B cell (primary cell): ENCODE data around the gene CORO1C. TPM values are rescaled to one million over a fixed set of nuclear protein-coding genes. Genes with fewer than 3 reads are reported as not detected.
A peak's percentile ranks its signal among the peaks of the same experiment; 100 is the strongest.

Experiments
- ATAC-seq: fragments of 200-7000 bp; cut with Tn5 transposase; one replicate; pipeline ENCODE4 v1.10.0; 2021; ENCODE audit warnings: low read depth, mild to moderate bottlenecking, moderate number of reproducible peaks, moderate library complexity
- CTCF ChIA-PET: fragments of 350-600 bp; sonication (Branson Sonifier 250); formaldehyde crosslinking; loops from one replicate; lab custom pipeline; 2021; ENCODE audit warnings: antibody characterized with exemption, inconsistent platforms; lab: Charles Lee
- POLR2A ChIA-PET: fragments of 350-600 bp; sonication (Branson Sonifier 250); formaldehyde crosslinking; loops from one replicate; lab custom pipeline; 2021; ENCODE audit warnings: antibody characterized with exemption; lab: Charles Lee
- DNase-seq: peaks from one replicate; pipeline ENCODE4 v3.0.0; 2013
- H2AFZ ChIP-seq: 2 replicates; pipeline ENCODE4 v1.6.1; 2012; ENCODE audit warnings: mild to moderate bottlenecking, low read depth, low read length; ENCODE audit not compliant: insufficient read depth, poor library complexity, severe bottlenecking
- H3K27ac ChIP-seq, 2 donors: 1 replicate in 1 of 2; 2 replicates in 1 of 2; pipeline ENCODE4 v1.5.1; 2012 to 2013; ENCODE audit warnings: low read length in 2 of 2, mild to moderate bottlenecking in 2 of 2, moderate library complexity in 1 of 2
- H3K27me3 ChIP-seq, 4 experiments: fragments of 200-600 bp in 1 of 4; sonication (generic) in 1 of 4; replicated peaks in 1 of 4; 1 replicate in 2 of 4; 2 replicates in 2 of 4; pipeline versions ENCODE4 v1.6.1 to v1.7.0; 2013 to 2016; ENCODE audit warnings: low read length in 3 of 4, mild to moderate bottlenecking in 2 of 4, mixed read lengths in 1 of 4, moderate library complexity in 1 of 4; ENCODE audit not compliant: insufficient read depth in 4 of 4, control insufficient read depth in 3 of 4; ENCODE audit errors: control extremely low read depth in 1 of 4
- H3K36me3 ChIP-seq, 2 experiments: replicated peaks in 1 of 2; 1 replicate in 1 of 2; 2 replicates in 1 of 2; pipeline versions ENCODE4 v1.6.1 to v1.7.1; 2013; ENCODE audit warnings: low read length in 1 of 2; ENCODE audit not compliant: insufficient read depth in 2 of 2, control insufficient read depth in 1 of 2; ENCODE audit errors: control extremely low read depth in 1 of 2, extremely low read depth in 1 of 2
- H3K4me1 ChIP-seq, 2 donors: fragments of 200-600 bp in 1 of 2; sonication (generic) in 1 of 2; 1 replicate in 1 of 2; 2 replicates in 1 of 2; pipeline versions ENCODE4 v1.5.1 to v1.6.1; 2013 to 2017; ENCODE audit warnings: low read length in 2 of 2; ENCODE audit not compliant: control insufficient read depth in 2 of 2, insufficient read depth in 2 of 2
- H3K4me2 ChIP-seq: replicated peaks from 2 replicates; pipeline ENCODE3; 2012; ENCODE audit warnings: mild to moderate bottlenecking, low read depth, low read length; ENCODE audit not compliant: poor library complexity, severe bottlenecking
- H3K4me3 ChIP-seq, 5 experiments: fragments of 200-600 bp in 1 of 5; sonication (generic) in 1 of 5; 1 replicate in 3 of 5; 2 replicates in 2 of 5; pipeline versions ENCODE4 v1.5.1 to v1.7.0; 2011 to 2016; ENCODE audit warnings: low read length in 4 of 5, mild to moderate bottlenecking in 4 of 5, low read depth in 2 of 5, control low read depth in 1 of 5, moderate library complexity in 1 of 5; ENCODE audit not compliant: insufficient read depth in 1 of 5; ENCODE audit errors: control extremely low read depth in 1 of 5, extremely low read depth in 1 of 5
- H3K79me2 ChIP-seq: fragments of 200-600 bp; sonication (generic); one replicate; pipeline ENCODE4 v1.6.0; 2016; ENCODE audit warnings: low read length; ENCODE audit not compliant: control insufficient read depth, insufficient read depth
- H3K9ac ChIP-seq: fragments of 200-600 bp; sonication (generic); 2 replicates; pipeline ENCODE4 v1.6.1; 2017; ENCODE audit warnings: mild to moderate bottlenecking, low read length, moderate library complexity
- H3K9me3 ChIP-seq, 3 donors: one replicate each; pipeline versions ENCODE4 v1.6.1 to v1.7.1; 2013; ENCODE audit warnings: low read length in 2 of 3; ENCODE audit not compliant: control insufficient read depth in 2 of 3, insufficient read depth in 1 of 3; ENCODE audit errors: control extremely low read depth in 1 of 3
- H4K20me1 ChIP-seq: 2 replicates; pipeline ENCODE4 v1.6.0; 2012; ENCODE audit warnings: mild to moderate bottlenecking, low read length; ENCODE audit not compliant: insufficient read depth, control insufficient read depth, poor library complexity, severe bottlenecking
- H3K27ac Mint-ChIP-seq: one replicate; pipeline ENCODE4 v1.8.0; 2021; ENCODE audit warnings: mixed read lengths
- H3K27me3 Mint-ChIP-seq: one replicate; pipeline ENCODE4 v1.8.0; 2021; ENCODE audit warnings: mixed read lengths
- H3K4me1 Mint-ChIP-seq: one replicate; pipeline ENCODE4 v1.8.0; 2021; ENCODE audit warnings: mixed read lengths
- H3K4me3 Mint-ChIP-seq: one replicate; pipeline ENCODE4 v1.8.0; 2021; ENCODE audit warnings: mixed read lengths
- H3K9me3 Mint-ChIP-seq: one replicate; pipeline ENCODE4 v1.8.0; 2022; ENCODE audit warnings: mixed read lengths; ENCODE audit not compliant: insufficient read depth
- EZH2 ChIP-seq: IDR thresholded peaks from 2 replicates; pipeline ENCODE4 v1.6.1; 2012; ENCODE audit warnings: borderline replicate concordance, low read depth, mild to moderate bottlenecking, moderate library complexity, low read length; ENCODE audit not compliant: insufficient read depth, poor library complexity, severe bottlenecking
- WGBS: methylation state at CpG from one replicate; pipeline ENCODE4 v1.1.5; 2013; ENCODE audit warnings: missing lambda C conversion rate; ENCODE audit not compliant: insufficient coverage; 5-methylcytosine and 5-hydroxymethylcytosine counted together
- intact Hi-C: fragments of 100-400 bp; cut with micrococcal nuclease; formaldehyde crosslinking; loops from one replicate; pipeline ENCODE4 v1.10.0; 2022
- polyA plus RNA-seq: library from polyadenylated mRNA; depleted of rRNA; stranded (reverse); fragments of >200 nt; gene quantifications from 2 replicates; pipeline ENCODE4 v1.2.3, GENCODE V29; 2012
- total RNA-seq, 2 donors: library from RNA; stranded (reverse); fragments of 120-200 nt in 1 of 2; gene quantifications; 1 replicate in 1 of 2; 2 replicates in 1 of 2; pipeline versions ENCODE4 v1.2.3 to v1.2.4, GENCODE V29; 2013 to 2022
- TF ChIP-seq, protein P1 (sequence below): fragments of 200-600 bp; IDR thresholded peaks from one replicate; pipeline ENCODE4 v1.8.0; 2022; ENCODE audit warnings: antibody characterized with exemption, mild to moderate bottlenecking

The CORO1C gene
- total and polyA plus RNA-seq, 2 donors (not counting 1 experiment from before 2014, with no cell fraction given) = 19.2 to 68.0 TPM

DNA sequence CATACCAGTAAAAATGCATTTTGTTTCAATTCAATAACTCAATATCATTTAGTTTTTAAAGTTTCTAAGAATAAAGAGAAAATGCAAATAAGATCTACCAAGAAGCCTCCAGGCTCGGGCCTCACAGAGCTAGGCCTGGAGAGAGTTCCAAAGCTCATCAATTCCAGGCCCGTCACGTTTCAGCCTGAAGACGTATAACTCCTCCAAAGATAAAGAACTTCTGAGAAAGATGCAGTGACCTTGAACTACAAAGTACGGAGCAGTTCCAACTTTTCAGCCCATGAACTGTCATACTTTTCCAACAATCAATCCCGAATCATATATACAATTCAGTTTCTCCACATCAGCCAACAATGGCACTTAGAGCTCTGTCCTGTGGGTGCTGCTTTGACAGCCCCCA, 17.8 kb downstream of the CORO1C start:
- Histone ChIP-seq H3K9me3 (no peaks in the 10 kb centered on the region), H3K9ac (no peak overlapping the region), H3K79me2 (peaks cover 93% of the 10 kb centered on the region), H3K4me3 (no peak overlapping the region), H3K27me3 (no peaks in the 10 kb centered on the region), H3K27ac (no peak overlapping the region), H3K4me1 (peaks cover 39% of the 10 kb centered on the region in 2 donors), H2AFZ (no peak overlapping the region), H3K36me3 (no peaks in the 10 kb centered on the region), H4K20me1 (peaks cover 15% of the 10 kb centered on the region), H3K4me2 (peak overlapping the region; percentile 63)
- Mint-ChIP-seq H3K9me3 (no peaks in the 10 kb centered on the region), H3K4me3 (peak overlapping the region; percentile 77), H3K27me3 (no peaks in the 10 kb centered on the region), H3K27ac (no peak overlapping the region), H3K4me1 (peaks cover 52% of the 10 kb centered on the region)
- TF ChIP-seq, protein P1, sequence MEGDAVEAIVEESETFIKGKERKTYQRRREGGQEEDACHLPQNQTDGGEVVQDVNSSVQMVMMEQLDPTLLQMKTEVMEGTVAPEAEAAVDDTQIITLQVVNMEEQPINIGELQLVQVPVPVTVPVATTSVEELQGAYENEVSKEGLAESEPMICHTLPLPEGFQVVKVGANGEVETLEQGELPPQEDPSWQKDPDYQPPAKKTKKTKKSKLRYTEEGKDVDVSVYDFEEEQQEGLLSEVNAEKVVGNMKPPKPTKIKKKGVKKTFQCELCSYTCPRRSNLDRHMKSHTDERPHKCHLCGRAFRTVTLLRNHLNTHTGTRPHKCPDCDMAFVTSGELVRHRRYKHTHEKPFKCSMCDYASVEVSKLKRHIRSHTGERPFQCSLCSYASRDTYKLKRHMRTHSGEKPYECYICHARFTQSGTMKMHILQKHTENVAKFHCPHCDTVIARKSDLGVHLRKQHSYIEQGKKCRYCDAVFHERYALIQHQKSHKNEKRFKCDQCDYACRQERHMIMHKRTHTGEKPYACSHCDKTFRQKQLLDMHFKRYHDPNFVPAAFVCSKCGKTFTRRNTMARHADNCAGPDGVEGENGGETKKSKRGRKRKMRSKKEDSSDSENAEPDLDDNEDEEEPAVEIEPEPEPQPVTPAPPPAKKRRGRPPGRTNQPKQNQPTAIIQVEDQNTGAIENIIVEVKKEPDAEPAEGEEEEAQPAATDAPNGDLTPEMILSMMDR = no peak
- TF ChIP-seq EZH2 = no peak
- ATAC-seq (no peak), DNase-seq (no peak)
- POLR2A ChIA-PET = interaction anchor here (0.5 to 0.6 kb wide), 2 partner anchors 41 to 67 kb away, joined by 4 to 6 read pairs; no protein-coding TSS in a partner anchor
- CTCF ChIA-PET = interaction anchor here (0.7 to 1.2 kb wide), 7 partner anchors 12 to 96 kb away, joined by 3 to 5 read pairs (median 3); partner anchors contain the start of gene CORO1C
- WGBS = 91% methylated on average over 6 of the region's 6 CpGs
- intact Hi-C loops = no loop called here

DNA sequence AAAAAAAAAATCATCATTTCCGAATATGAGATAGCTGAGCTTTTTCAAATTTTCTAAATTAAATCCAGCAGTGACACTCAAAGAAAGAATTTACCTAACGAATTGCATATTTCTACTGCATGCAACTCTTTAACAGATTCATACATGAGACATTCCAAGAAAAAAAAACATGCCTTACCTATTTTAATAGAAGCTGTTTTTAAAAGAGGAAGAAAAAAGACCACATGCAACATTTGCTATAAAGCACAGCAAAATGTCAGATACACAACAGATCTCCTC, 18.5 kb downstream of the CORO1C start:
- Histone ChIP-seq H3K27ac (no peak overlapping the region), H3K4me3 (peak overlapping the region in 2 of 5 experiments; percentile 42 to 43), H3K36me3 (no peaks in the 10 kb centered on the region), H3K27me3 (no peaks in the 10 kb centered on the region), H3K79me2 (peaks cover 92% of the 10 kb centered on the region), H3K9ac (peak overlapping the region; percentile 47), H3K4me2 (peak overlapping the region; percentile 63), H2AFZ (no peak overlapping the region), H3K9me3 (no peaks in the 10 kb centered on the region), H3K4me1 (peaks cover 39% of the 10 kb centered on the region in 2 donors), H4K20me1 (peaks cover 16% of the 10 kb centered on the region)
- WGBS = no CpG with 5 or more reads among the region's 2 CpGs
- TF ChIP-seq, protein P1 = no peak
- no peak for TF ChIP-seq EZH2
- ChIA-PET POLR2A (interaction anchor here (0.6 kb wide), 4 partner anchors 9 to 1910 kb away, joined by 3 to 7 read pairs (median 5); no protein-coding TSS in a partner anchor), CTCF (interaction anchor here (0.7 to 2.3 kb wide), 4 partner anchors 10 to 96 kb away, joined by 3 to 8 read pairs (median 3); no protein-coding TSS in a partner anchor)
- H3K27me3 Mint-ChIP-seq = no peaks in the 10 kb centered on the region
- peak overlapping the region; percentile 20 for H3K27ac Mint-ChIP-seq
- H3K4me1 Mint-ChIP-seq = peaks cover 52% of the 10 kb centered on the region
- no peaks in the 10 kb centered on the region for H3K9me3 Mint-ChIP-seq
- intact Hi-C loops = no loop called here
- no peak for DNase-seq
- ATAC-seq = no peak
- H3K4me3 Mint-ChIP-seq = peak overlapping the region; percentile 77
